Cardiac fibroblast (primary cell): ENCODE measurements around the gene PRR19.

ENCODE experiments used
- DNase-seq, 2 donors: peaks; one replicate each; pipeline versions ENCODE4 v3.0.0 to v3.0.0-alpha.2; 2010; ENCODE audit warnings: low read depth in 2 of 2
- H3K4me3 ChIP-seq, 2 donors: replicated peaks in 1 of 2; 1 replicate in 1 of 2; 2 replicates in 1 of 2; pipeline ENCODE4 v1.5.1; 2011; ENCODE audit warnings: low read depth in 2 of 2, low read length in 2 of 2, mild to moderate bottlenecking in 2 of 2, moderate library complexity in 1 of 2
- CTCF ChIP-seq: IDR thresholded peaks from one replicate; pipeline ENCODE4 v1.5.1; 2011; ENCODE audit warnings: low read depth, mild to moderate bottlenecking, low read length, inconsistent platforms

PRR19 gene

DNA sequence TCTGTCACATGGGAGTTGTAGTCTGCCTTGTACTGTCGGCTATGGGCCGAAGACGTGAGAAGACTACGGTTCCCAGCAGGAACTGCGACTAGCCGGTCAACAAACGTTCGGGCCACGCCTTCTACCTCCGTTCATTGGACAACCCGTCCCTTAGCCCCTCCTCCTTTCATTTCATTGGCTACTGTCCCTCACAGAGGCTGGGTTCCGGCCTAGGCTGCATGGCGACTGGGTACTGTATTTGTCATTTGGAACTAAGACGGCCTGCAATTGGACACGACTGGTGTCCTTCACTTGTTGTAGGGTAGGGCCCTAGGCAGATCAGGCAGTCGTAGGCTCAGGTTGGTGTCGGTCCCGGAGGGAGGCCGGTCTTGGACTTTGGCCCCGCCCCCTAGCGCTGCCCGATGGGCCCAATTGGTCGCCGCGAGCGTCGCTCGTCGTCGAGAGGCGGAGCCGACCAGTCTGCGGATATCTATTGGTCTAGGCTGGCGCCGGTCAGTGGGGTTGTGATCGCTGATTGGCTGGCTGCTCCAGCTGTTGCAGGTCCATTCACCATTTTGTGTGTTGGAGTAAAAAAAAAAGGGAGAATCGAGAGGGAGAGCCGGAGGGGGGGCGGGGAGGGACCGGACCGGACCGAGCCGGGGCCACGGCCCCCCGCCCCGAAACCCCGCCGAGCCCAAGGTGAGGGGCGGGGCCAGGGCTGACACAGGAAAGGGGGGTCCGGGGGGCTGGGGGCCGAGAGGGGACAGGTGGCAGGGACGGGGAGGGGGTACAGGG, 33.0 kb upstream of the PRR19 start, which contains the start of gene CIC:
Gene CIC, plus strand, starts transcription at position 549 of the 774 bp plus-strand sequence. CDS start 2,532 bp downstream, outside the sequence.
- TF ChIP-seq CTCF = no peak
- peak; percentile 100 for DNase-seq
- H3K4me3 ChIP-seq = peak within 1 kb of the TSS; percentile 77 to 87

- H3K4me3 ChIP-seq = peak overlapping the region; percentile 62 to 74
- DNase-seq = peak in 1 of 2 donors; percentile 20
- no peak for TF ChIP-seq CTCF
These were observed 32.2 kb upstream of the PRR19 start for GRCh38 chr19:42269478-42270345.

GRCh38 chr19:42270346-42271044, 31.4 kb upstream of the PRR19 start:
- no peak for TF ChIP-seq CTCF
- H3K4me3 ChIP-seq = peak overlapping the region; percentile 62 to 74
- peak; percentile 67 to 84 for DNase-seq

- no peak for TF ChIP-seq CTCF
These were observed 30.9 kb upstream of the PRR19 start for GRCh38 chr19:42271045-42271419.

DNA sequence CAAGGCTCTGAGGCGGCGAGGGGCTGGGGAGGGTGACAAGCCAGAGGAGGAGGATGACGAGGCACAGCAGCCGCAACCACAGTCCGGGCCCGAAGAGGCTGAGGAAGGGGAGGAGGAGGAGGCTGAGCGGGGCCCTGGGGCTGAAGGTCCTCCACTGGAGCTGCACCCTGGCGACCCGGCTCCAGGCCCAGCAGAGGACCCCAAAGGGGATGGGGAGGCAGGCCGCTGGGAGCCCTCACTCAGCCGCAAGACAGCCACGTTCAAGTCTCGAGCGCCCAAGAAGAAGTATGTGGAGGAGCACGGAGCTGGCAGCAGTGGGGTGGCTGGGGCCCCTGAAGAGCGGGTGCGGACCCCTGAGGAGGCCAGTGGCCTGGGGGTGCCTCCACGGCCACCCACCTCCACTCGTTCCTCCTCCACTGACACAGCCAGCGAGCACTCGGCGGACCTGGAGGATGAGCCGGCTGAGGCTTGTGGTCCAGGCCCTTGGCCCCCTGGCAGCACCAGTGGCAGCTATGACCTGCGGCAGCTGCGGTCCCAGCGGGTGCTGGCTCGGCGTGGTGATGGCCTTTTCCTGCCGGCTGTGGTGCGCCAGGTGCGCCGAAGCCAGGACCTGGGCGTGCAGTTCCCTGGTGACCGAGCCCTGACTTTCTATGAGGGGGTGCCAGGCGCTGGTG, 29.9 kb upstream of the PRR19 start:
- DNase-seq = no peak
- no peak overlapping the region for H3K4me3 ChIP-seq
- no peak for TF ChIP-seq CTCF

More at GRCh38 chr19:42271045-42271419, 30.9 kb upstream of the PRR19 start:
- DNase-seq = no peak
- peak overlapping the region; percentile 62 to 74 for H3K4me3 ChIP-seq

DNA sequence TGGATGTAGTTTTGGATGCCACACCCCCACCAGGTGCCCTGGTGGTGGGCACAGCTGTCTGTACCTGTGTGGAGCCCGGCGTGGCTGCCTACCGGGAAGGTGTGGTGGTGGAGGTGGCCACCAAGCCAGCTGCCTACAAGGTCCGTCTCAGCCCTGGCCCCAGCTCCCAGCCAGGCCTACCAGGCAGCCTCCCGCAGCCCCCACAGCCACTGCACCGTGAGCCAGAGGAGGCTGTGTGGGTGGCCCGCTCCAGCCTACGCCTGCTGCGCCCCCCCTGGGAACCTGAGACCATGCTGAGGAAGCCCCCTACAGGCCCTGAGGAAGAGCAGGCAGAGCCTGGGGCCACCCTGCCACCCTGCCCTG, 29.4 kb upstream of the PRR19 start:
- DNase-seq = no peak
- H3K4me3 ChIP-seq = no peak overlapping the region
- no peak for TF ChIP-seq CTCF
